Osteocyte (in vitro differentiated cells): ENCODE data around the gene MED16. TPM values are rescaled to one million over a fixed set of nuclear protein-coding genes. Genes with fewer than 3 reads are reported as not detected.
A peak's percentile ranks its signal among the peaks of the same experiment; 100 is the strongest.

Source experiments
- DNase-seq: peaks from one replicate; pipeline ENCODE4 v3.0.0; 2021; ENCODE audit warnings: mixed read lengths; ENCODE audit not compliant: unreplicated experiment; ENCODE audit errors: extremely low spot score
- H3K27ac Mint-ChIP-seq: one replicate; pipeline ENCODE4 v1.8.0; 2021; ENCODE audit warnings: mild to moderate bottlenecking, mixed read lengths; ENCODE audit not compliant: unreplicated experiment
- H3K27me3 Mint-ChIP-seq: one replicate; pipeline ENCODE4 v1.8.0; 2021; ENCODE audit warnings: mixed read lengths; ENCODE audit not compliant: unreplicated experiment
- H3K36me3 Mint-ChIP-seq: one replicate; pipeline ENCODE4 v1.8.0; 2021; ENCODE audit warnings: mixed read lengths; ENCODE audit not compliant: unreplicated experiment
- H3K4me1 Mint-ChIP-seq: one replicate; pipeline ENCODE4 v1.8.0; 2021; ENCODE audit warnings: mixed read lengths; ENCODE audit not compliant: unreplicated experiment
- H3K4me3 Mint-ChIP-seq: one replicate; pipeline ENCODE4 v1.8.0; 2021; ENCODE audit warnings: mild to moderate bottlenecking, moderate library complexity, mixed read lengths; ENCODE audit not compliant: unreplicated experiment
- H3K9me3 Mint-ChIP-seq: one replicate; pipeline ENCODE4 v1.8.0; 2021; ENCODE audit warnings: mixed read lengths; ENCODE audit not compliant: unreplicated experiment
- total RNA-seq: library from RNA; stranded (reverse); gene quantifications from 2 replicates; pipeline ENCODE4 v1.2.1, GENCODE V29; 2021
- TF ChIP-seq, protein P1 (sequence below): fragments of 200-600 bp; sonication (generic); IDR thresholded peaks from 2 replicates; pipeline ENCODE4 v1.5.0; 2021; ENCODE audit warnings: antibody characterized with exemption, mild to moderate bottlenecking, moderate library complexity

MED16 gene
- total RNA-seq, 1 donor from 2014 or later = 72.3 TPM

DNA sequence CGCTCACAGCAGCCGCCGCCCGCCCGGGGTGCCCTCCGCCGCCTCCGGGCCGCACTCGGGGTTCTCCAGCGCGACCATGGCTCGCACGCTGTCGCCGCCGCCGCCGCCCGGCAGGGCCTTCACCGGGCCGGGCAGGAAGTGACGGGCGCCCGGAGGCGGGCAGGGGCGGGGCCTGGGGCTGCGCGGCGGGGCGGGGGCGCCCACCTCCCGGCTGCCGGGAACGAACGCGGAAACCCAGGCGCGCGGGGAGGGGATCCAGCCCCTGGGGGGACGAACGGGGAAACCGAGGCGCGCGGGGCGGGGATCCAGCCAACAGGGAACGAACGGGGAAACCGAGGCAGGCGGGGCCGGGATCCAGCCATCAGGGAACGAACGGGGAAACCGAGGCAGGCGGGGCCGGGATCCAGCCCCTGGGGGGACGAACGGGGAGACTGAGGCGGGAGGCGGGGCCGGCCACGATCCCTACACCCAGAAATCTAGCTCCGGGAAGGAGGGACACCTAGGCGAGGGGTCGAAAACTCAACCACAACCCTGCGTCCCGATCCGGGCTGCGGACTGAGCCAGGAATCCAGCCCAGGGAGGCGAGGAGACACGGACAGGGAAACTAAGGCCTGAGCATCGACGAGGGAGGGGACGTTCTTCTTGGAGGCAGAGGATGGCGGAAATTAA is 20.2 kb upstream of the MED16 start, which contains the start of gene R3HDM4:
R3HDM4 (minus strand) TSS at position 140 of the 669 bp plus-strand sequence; CDS start at position 78, 62 bp downstream.
- H3K9me3 Mint-ChIP-seq = no peaks in the 10 kb centered on the region
- peaks cover 2% of the 10 kb centered on the region for H3K27me3 Mint-ChIP-seq
- peak within 1 kb of the TSS; percentile 75 for H3K4me3 Mint-ChIP-seq
- peaks cover 12% of the 10 kb centered on the region for H3K4me1 Mint-ChIP-seq
- peak; percentile 92 for DNase-seq
- peak within 1 kb of the TSS; percentile 79 for H3K27ac Mint-ChIP-seq
- TF ChIP-seq, protein P1, sequence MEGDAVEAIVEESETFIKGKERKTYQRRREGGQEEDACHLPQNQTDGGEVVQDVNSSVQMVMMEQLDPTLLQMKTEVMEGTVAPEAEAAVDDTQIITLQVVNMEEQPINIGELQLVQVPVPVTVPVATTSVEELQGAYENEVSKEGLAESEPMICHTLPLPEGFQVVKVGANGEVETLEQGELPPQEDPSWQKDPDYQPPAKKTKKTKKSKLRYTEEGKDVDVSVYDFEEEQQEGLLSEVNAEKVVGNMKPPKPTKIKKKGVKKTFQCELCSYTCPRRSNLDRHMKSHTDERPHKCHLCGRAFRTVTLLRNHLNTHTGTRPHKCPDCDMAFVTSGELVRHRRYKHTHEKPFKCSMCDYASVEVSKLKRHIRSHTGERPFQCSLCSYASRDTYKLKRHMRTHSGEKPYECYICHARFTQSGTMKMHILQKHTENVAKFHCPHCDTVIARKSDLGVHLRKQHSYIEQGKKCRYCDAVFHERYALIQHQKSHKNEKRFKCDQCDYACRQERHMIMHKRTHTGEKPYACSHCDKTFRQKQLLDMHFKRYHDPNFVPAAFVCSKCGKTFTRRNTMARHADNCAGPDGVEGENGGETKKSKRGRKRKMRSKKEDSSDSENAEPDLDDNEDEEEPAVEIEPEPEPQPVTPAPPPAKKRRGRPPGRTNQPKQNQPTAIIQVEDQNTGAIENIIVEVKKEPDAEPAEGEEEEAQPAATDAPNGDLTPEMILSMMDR = no peak
- H3K36me3 Mint-ChIP-seq = no peaks in the 10 kb centered on the region

DNA sequence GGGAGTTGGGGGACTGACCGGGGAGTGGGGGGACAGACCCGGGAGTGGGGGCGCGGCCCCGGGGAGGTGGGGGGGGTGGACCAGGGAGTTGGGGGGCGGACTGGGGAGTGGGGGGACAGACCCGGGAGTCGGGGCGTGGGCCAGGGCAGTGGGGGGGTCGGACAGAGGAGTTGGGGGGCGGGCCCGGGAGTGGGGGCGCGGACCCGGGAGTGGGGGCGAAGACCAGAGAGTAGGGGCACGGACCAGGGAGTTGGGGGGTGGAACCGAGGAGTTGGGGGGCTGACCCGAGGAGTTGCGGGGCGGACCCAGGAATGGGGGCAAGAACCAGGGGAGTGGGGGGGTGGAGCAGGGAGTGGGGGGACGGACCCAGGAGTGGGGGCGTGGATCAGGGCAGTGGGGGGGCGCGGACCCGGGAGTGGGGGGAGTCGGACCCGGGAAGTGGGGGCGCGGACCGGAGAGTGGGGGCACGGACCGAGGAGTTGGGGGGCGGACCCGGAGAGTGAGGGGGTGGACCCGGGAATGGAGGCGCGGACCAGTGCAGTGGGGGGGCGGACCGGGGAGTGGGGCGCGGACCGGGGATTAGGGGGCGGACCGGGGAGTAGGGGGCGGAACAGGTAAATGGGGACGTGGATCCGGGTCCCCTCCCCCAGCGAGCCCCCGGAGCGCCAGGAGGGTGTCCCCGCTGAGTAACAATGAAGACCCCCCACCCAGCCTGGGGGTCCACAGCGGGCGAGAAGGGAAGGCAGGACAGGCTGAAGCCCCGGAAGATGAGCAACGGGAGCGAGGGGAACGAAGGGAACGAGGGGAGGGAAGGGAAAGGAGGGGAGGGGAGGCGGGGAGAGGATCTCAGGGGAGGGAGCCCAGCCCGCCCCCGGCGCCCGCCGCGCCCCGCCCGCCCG is 19.4 kb upstream of the MED16 start:
- Mint-ChIP-seq H3K4me1 (peaks cover 10% of the 10 kb centered on the region), H3K9me3 (no peaks in the 10 kb centered on the region), H3K27ac (peak overlapping the region; percentile 64), H3K27me3 (no peaks in the 10 kb centered on the region), H3K4me3 (peak overlapping the region; percentile 75), H3K36me3 (no peaks in the 10 kb centered on the region)
- TF ChIP-seq, protein P1 = no peak
- no peak for DNase-seq

DNA sequence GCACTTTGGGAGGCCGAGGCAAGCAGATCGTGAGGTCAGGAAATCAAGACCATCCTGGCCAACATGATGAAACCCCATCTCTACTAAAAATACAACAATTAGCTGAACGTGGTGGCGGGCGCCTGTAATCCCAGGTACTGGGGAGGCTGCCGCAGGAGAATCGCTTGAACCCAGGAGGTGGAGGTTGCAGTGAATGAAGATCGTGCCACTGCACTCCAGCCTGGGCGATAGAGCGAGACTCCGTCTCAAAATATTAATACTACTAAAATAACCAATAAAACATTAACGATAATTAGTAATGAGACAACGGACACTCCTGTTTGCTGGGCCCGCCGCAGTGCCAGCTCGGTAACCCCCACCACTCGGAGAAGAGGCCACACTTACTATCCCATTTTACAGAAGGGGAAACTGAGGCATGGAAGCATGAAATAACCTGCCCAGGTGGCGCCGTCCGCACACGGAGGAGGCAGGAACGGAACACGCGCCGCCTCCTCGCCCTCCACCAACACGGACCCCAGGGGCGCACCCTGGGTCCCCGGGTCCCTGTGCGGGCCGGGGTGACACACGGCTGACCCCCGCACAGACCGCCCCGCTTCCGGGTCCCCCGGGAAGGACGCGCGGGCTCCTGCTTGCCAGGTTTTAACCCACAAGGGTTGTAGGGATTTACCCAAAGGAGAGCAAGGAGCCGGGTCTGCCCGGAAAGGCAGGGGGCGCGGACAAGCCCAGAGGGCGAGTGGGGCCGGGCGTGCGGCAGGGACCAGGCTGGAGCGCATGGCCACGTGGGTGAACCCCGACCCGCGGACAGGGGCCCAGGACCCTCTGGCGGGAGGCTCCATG is 18.4 kb upstream of the MED16 start:
- DNase-seq = no peak
- Mint-ChIP-seq H3K36me3 (no peaks in the 10 kb centered on the region), H3K27me3 (no peaks in the 10 kb centered on the region), H3K9me3 (no peaks in the 10 kb centered on the region), H3K4me3 (peak overlapping the region; percentile 60), H3K4me1 (peaks cover 10% of the 10 kb centered on the region), H3K27ac (peak overlapping the region; percentile 41)
- TF ChIP-seq, protein P1 = no peak

DNA sequence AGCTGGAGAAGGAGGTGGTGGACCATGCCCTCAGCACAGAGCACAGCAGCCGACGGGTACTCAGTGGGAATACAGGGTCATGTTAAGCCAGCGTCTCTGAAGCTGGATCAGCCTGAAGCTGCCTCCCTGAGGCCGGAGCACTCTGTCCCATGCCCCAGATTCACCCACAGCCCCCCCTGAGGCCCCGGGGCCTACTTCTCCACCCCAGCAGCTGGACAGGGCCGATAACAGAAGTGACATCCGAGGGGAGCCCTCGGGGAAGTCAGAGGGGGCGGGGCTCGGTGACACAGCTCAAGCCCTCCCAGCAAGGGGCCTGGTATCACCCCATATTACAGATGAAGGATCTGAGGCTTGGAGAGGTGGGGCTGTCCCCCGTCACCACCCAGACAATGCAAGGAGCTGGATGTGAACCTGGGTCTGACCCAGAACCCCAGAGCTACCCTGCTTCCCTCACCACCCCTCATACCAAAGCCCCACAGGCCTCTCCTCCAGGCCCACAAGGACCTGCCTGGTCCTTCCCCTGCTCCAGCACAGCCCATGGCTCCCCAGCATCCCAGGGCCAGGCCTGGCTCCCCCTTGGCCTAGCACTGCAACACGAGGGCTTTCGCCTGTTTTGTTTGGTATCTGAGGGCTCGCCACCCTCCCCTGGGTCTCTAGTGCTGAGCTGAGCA is 14.3 kb upstream of the MED16 start:
- Mint-ChIP-seq H3K4me1 (peaks cover 16% of the 10 kb centered on the region), H3K27me3 (no peaks in the 10 kb centered on the region), H3K4me3 (no peak overlapping the region), H3K9me3 (no peaks in the 10 kb centered on the region), H3K36me3 (peaks cover 8% of the 10 kb centered on the region), H3K27ac (no peak overlapping the region)
- DNase-seq = no peak
- TF ChIP-seq, protein P1 = no peak
